Measurements from ENCODE around the gene XPO4.

XPO4 gene

DNA sequence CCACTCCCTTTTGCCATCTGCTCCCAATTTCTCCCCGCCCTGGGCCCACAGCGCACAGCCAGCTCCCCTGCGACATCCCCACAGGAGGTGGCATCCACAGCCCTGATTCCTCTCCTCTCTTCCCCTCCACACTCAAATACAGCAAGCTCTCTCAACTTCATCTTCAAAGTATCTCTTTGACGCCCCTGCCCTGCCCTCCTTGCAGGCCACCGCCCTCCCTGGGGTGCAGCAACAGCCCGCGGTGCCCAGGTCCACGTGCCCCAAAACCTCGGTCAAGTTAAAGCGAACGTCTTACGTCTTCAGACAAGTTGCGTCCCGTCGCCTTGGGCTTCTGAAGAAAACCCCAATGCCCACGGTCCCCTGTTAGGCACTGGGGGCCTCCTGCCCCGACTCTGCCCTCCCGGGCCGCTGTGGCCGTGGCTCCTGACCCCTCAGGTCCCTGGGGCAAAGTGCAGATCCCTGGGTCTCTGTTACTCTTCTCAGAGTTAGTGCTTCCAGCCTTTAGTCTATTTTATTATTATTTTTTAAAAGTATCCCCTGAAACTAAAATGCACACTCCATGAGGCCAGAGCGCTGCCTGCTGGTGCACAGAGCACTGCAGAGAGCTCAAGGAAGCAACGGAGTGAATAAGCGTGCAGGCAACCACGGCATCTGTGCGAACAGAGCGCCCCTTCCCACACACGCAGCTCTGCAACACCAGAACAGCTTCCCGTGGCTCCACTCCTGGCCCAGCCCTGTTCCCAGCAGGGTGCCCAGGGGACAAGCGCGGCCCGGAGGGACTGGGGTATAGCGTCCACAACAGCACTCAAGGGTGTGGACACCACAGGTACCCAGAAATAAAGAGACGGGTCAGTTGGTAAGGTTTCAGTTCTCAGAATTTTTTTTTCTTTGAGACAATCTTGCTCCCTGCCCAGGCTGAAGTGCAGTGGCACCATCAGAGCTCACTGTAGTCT lies 172.6 kb downstream of the XPO4 start:
- in situ Hi-C loops (cut with MboI; ENCODE audit: low sequenced_read_pairs, unreplicated experiment), result no loop called here
- no peak for DNase-seq (ENCODE audit: low spot score)

DNA sequence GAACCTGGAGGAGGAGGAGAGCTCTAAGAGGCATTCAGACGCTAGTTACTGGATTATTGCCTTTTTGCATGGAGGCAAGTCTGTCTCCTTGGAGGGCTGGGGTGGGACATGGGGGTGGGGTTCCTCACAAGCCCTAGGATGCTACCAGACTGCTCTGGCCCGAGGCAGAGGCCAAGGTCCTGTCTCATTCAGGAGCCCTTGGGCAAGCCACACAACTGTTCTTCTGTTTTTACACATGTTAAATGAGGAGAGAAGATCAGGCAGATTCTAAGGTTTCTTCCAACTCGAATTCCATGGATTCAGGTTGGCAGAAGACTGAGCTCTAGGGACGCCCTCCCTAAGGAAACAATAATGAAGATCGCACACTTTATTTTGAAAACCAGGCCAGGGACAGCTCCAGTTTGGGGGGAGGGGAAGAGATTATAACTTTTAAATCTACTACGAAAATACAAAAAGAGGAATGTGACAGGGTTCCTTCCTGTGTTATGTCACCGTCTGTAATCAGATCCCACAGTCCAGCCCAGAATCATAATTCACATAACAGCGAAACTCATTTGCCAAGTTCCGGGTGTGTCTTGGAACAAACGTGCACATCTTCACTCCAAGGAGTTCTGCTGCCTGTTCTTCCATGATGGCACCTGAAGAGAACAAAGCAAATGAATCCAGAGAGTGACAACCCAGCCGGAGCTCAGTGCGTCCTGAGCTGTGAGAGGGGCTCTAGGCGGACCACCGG lies 173.8 kb downstream of the XPO4 start:
- DNase-seq (ENCODE audit: low spot score), result no peak
- TF ChIP-seq, protein P1, sequence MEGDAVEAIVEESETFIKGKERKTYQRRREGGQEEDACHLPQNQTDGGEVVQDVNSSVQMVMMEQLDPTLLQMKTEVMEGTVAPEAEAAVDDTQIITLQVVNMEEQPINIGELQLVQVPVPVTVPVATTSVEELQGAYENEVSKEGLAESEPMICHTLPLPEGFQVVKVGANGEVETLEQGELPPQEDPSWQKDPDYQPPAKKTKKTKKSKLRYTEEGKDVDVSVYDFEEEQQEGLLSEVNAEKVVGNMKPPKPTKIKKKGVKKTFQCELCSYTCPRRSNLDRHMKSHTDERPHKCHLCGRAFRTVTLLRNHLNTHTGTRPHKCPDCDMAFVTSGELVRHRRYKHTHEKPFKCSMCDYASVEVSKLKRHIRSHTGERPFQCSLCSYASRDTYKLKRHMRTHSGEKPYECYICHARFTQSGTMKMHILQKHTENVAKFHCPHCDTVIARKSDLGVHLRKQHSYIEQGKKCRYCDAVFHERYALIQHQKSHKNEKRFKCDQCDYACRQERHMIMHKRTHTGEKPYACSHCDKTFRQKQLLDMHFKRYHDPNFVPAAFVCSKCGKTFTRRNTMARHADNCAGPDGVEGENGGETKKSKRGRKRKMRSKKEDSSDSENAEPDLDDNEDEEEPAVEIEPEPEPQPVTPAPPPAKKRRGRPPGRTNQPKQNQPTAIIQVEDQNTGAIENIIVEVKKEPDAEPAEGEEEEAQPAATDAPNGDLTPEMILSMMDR (IDR thresholded peaks at IDR 0.05; ENCODE audit: borderline replicate concordance, control extremely low read depth, extremely low read depth, insufficient read depth, missing control alignments), result no peak
- in situ Hi-C loops (cut with MboI; ENCODE audit: low sequenced_read_pairs, unreplicated experiment), result no loop called here

More for the DNA sequence above, 172.6 kb downstream of the XPO4 start:
- TF ChIP-seq, protein P1 (IDR thresholded peaks at IDR 0.05; ENCODE audit: borderline replicate concordance, control extremely low read depth, extremely low read depth, insufficient read depth, missing control alignments), result no peak

- DNase-seq (ENCODE audit: low spot score), result no peak
- TF ChIP-seq, protein P1 (IDR thresholded peaks at IDR 0.05; ENCODE audit: borderline replicate concordance, control extremely low read depth, extremely low read depth, insufficient read depth, missing control alignments), result no peak
- in situ Hi-C loops (cut with MboI; ENCODE audit: low sequenced_read_pairs, unreplicated experiment), result no loop called here
Measured at GRCh38 chr13:20727856-20728255, 174.7 kb downstream of the XPO4 start.
